A549 (cell line): Measurements from ENCODE around the gene SLC36A3. TPM values are rescaled to one million over a fixed set of nuclear protein-coding genes. Genes with fewer than 3 reads are reported as not detected.

ENCODE experiments used
- ATAC-seq, 2 experiments: fragments of 200-7000 bp in 1 of 2; fragments of >200 bp in 1 of 2; cut with Nextera tagmentation in 1 of 2; cut with Tn5 transposase in 1 of 2; 3 replicates each; pipeline versions ENCODE4 v1.8.0 to v1.9.1; 2018 to 2020; ENCODE audit warnings: mild to moderate bottlenecking in 1 of 2, moderate library complexity in 1 of 2
- CTCF ChIA-PET: fragments of 300-600 bp; sonication (Branson Sonifier 250); formaldehyde crosslinking; extraction: SDS; loops from one replicate; lab custom pipeline; 2021; ENCODE audit warnings: antibody characterized with exemption, inconsistent platforms; lab: Yijun Ruan, JAX
- POLR2A ChIA-PET: fragments of 350-600 bp; formaldehyde crosslinking; extraction: SDS; loops from one replicate; lab custom pipeline; 2021; ENCODE audit warnings: antibody characterized with exemption, inconsistent platforms; lab: Yijun Ruan, JAX
- DNase-seq, 2 experiments: peaks; one replicate each; pipeline versions ENCODE4 v3.0.0 to v3.0.0-alpha.2; 2011 to 2016; ENCODE audit warnings: low read depth in 1 of 2, low spot score in 1 of 2
- FAIRE-seq: peaks from 2 replicates; lab custom pipeline; 2011; peaks lifted over from hg19 to GRCh38; lab: Jason Lieb, UNC
- H3K27ac ChIP-seq, 2 experiments: fragments of >200 bp; sonication (Bioruptor Twin); formaldehyde crosslinking; 3 replicates each; pipeline ENCODE4 v1.5.1; 2016 to 2017
- H3K4me1 ChIP-seq: fragments of >200 bp; sonication (Bioruptor Twin); formaldehyde crosslinking; 3 replicates; pipeline ENCODE4 v1.6.1; 2016
- H3K4me2 ChIP-seq: fragments of >200 bp; sonication (Bioruptor Twin); formaldehyde crosslinking; 3 replicates; pipeline ENCODE4 v1.6.1; 2016
- H3K4me3 ChIP-seq: fragments of >200 bp; sonication (Bioruptor Twin); formaldehyde crosslinking; 3 replicates; pipeline ENCODE4 v1.5.1; 2016
- H3K9me3 ChIP-seq: fragments of >200 bp; sonication (Bioruptor Twin); formaldehyde crosslinking; 3 replicates; pipeline ENCODE4 v1.6.1; 2016
- BHLHE40 ChIP-seq: IDR thresholded peaks from 2 replicates; pipeline ENCODE4 v1.6.1; 2012; ENCODE audit warnings: low read depth, low read length, inconsistent platforms
- CEBPB ChIP-seq, 2 experiments: fragments of >200 bp in 1 of 2; sonication (Bioruptor Twin) in 1 of 2; formaldehyde crosslinking in 1 of 2; IDR thresholded peaks; 2 replicates each; pipeline ENCODE4 v1.6.1; 2012 to 2016
- CHD2 ChIP-seq: fragments of 150-350 bp; IDR thresholded peaks from 2 replicates; pipeline ENCODE4 v1.6.1; 2014; ENCODE audit warnings: low read length; ENCODE audit not compliant: partially characterized antibody
- EHF ChIP-seq: fragments of 250-450 bp; sonication (Bioruptor Pico); IDR thresholded peaks from 2 replicates; pipeline ENCODE4 v1.5.0; 2020; ENCODE audit warnings: mild to moderate bottlenecking
- EHMT2 ChIP-seq: fragments of 200-600 bp; sonication (generic); IDR thresholded peaks from 2 replicates; pipeline ENCODE4 v1.6.1; 2016; ENCODE audit warnings: antibody characterized with exemption, low read depth, mild to moderate bottlenecking, moderate library complexity
- EP300 ChIP-seq, 2 experiments: fragments of >200 bp; sonication (Bioruptor Twin); formaldehyde crosslinking; IDR thresholded peaks; 2 replicates in 1 of 2; 3 replicates in 1 of 2; pipeline ENCODE4 v1.6.1; 2016 to 2017
- FOXS1 ChIP-seq: fragments of 250-450 bp; sonication (Bioruptor Pico); IDR thresholded peaks from 2 replicates; pipeline ENCODE4 v1.5.0; 2020; ENCODE audit warnings: mild to moderate bottlenecking, moderate library complexity
- HDAC2 ChIP-seq: fragments of 200-600 bp; sonication (generic); IDR thresholded peaks from 2 replicates; pipeline ENCODE4 v1.6.1; 2016
- KDM1A ChIP-seq: fragments of 200-600 bp; sonication (generic); IDR thresholded peaks from 2 replicates; pipeline ENCODE4 v1.6.1; 2016; ENCODE audit warnings: low read depth, mild to moderate bottlenecking
- PHF8 ChIP-seq: fragments of 200-600 bp; sonication (generic); IDR thresholded peaks from 2 replicates; pipeline ENCODE4 v1.6.1; 2016; ENCODE audit warnings: low read depth, mild to moderate bottlenecking, antibody characterized with exemption, moderate library complexity, borderline replicate concordance
- POLR2AphosphoS2 ChIP-seq: conservative IDR thresholded peaks from 2 replicates; pipeline ENCODE4 v1.6.1; 2012; ENCODE audit warnings: low read length, improper control_type of control experiment, inconsistent platforms
- RAD21 ChIP-seq, 2 experiments: fragments of >200 bp in 1 of 2; sonication (Bioruptor Twin) in 1 of 2; formaldehyde crosslinking in 1 of 2; IDR thresholded peaks in 1 of 2; conservative IDR thresholded peaks in 1 of 2; 2 replicates in 1 of 2; 3 replicates in 1 of 2; pipeline ENCODE4 v1.6.1; 2012 to 2018; ENCODE audit warnings: inconsistent platforms in 1 of 2
- RARB ChIP-seq: fragments of 250-450 bp; sonication (Bioruptor Pico); IDR thresholded peaks from 2 replicates; pipeline ENCODE4 v1.8.0; 2021; ENCODE audit warnings: mild to moderate bottlenecking, moderate library complexity
- RCOR1 ChIP-seq: fragments of 150-350 bp; IDR thresholded peaks from 2 replicates; pipeline ENCODE4 v1.6.1; 2014; ENCODE audit warnings: antibody characterized with exemption, low read length, low read depth
- RNF2 ChIP-seq: fragments of 200-600 bp; sonication (generic); IDR thresholded peaks from 2 replicates; pipeline ENCODE4 v1.6.1; 2016; ENCODE audit warnings: low read depth, mild to moderate bottlenecking, antibody characterized with exemption, moderate library complexity, borderline replicate concordance
- TP53 ChIP-seq: fragments of 250-450 bp; sonication (Bioruptor Pico); IDR thresholded peaks from 2 replicates; pipeline ENCODE4 v1.5.0; 2021; ENCODE audit warnings: mild to moderate bottlenecking, moderate library complexity
- WGBS: methylation state at CpG from one replicate; pipeline ENCODE4 v1.1.6; 2017; ENCODE audit errors: missing lambda C conversion rate; 5-methylcytosine and 5-hydroxymethylcytosine counted together
- polyA minus RNA-seq: library from RNA; depleted of rRNA, polyadenylated mRNA; stranded (reverse); fragments of >200 nt; gene quantifications from 2 replicates; pipeline ENCODE4 v1.2.3, GENCODE V29; 2011; rRNA and poly(A)+ RNA removed
- polyA plus RNA-seq, 4 experiments: library from polyadenylated mRNA; depleted of rRNA in 3 of 4; stranded (reverse); fragments of >200 nt; fragmentation: RNase III in 1 of 4; extraction: RNeasy Plus Mini Kit Qiagen cat#74134 plus additional on column Dnase treatment in 1 of 4; gene quantifications; 2 replicates in 3 of 4; 3 replicates in 1 of 4; pipeline ENCODE4 v1.2.3, GENCODE V29; 2011 to 2017
- TF ChIP-seq, protein P1 (sequence below): IDR thresholded peaks from 2 replicates; pipeline ENCODE4 v1.6.1; 2012; ENCODE audit warnings: low read depth, borderline replicate concordance
- TF ChIP-seq, protein P2 (sequence below): fragments of >200 bp; sonication (Bioruptor Twin); formaldehyde crosslinking; IDR thresholded peaks from 3 replicates; pipeline ENCODE4 v1.5.1; 2016
- TF ChIP-seq, protein P3 (sequence below): fragments of >200 bp; sonication (Bioruptor Twin); formaldehyde crosslinking; IDR thresholded peaks from 3 replicates; pipeline ENCODE4 v1.6.1; 2016

SLC36A3 gene
- polyA plus RNA-seq (2011; rRNA removed) (not detected in 2 replicates), polyA plus RNA-seq (2017; fragmentation: RNase III; extraction: RNeasy Plus Mini Kit Qiagen cat#74134 plus additional on column Dnase treatment) (not detected in 3 replicates), polyA minus RNA-seq (not detected in 2 replicates)
- polyA plus RNA-seq (2012; cell fraction: cytosol; rRNA removed) = not detected in 2 replicates
- not detected in 2 replicates for polyA plus RNA-seq (2012; cell fraction: nucleus; rRNA removed)

DNA sequence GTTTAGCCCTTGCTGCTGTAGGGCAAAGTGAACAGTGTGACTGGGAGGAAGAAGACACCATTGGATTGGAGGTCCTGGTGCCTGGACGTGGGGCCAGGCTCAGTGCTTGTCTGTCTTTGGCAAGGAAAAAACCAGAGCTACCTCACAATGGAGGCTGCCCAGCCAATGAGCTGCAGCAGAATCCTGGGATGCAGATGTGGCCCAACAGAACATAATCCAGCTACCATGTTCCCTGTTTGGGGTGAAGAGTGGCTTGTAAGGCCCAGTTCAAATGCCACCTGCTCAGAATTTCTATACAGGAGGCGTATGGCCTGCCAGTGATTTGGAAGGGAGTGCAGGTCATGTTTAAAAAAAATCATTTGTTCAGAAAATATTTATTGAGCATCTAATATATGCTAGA, at the start of gene SLC36A3:
SLC36A3 (minus strand) TSS at position 101 of the 400 bp plus-strand sequence. CDS start 412 bp downstream, outside the sequence.
- ChIA-PET POLR2A (no interaction called here), CTCF (no interaction called here)
- no peak within 1 kb of the TSS for H3K4me3 ChIP-seq
- H3K9me3 ChIP-seq = no peaks in the 10 kb centered on the region
- no peak for FAIRE-seq
- no peak for DNase-seq
- 10% methylated on average over 2 of the region's 2 CpGs for WGBS
- no peak for ATAC-seq
- no peak within 1 kb of the TSS for H3K4me2 ChIP-seq
- TF ChIP-seq, protein P1, sequence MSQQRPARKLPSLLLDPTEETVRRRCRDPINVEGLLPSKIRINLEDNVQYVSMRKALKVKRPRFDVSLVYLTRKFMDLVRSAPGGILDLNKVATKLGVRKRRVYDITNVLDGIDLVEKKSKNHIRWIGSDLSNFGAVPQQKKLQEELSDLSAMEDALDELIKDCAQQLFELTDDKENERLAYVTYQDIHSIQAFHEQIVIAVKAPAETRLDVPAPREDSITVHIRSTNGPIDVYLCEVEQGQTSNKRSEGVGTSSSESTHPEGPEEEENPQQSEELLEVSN = no peak
- no peaks in the 10 kb centered on the region for H3K4me1 ChIP-seq
- H3K27ac ChIP-seq = no peak within 1 kb of the TSS

DNA sequence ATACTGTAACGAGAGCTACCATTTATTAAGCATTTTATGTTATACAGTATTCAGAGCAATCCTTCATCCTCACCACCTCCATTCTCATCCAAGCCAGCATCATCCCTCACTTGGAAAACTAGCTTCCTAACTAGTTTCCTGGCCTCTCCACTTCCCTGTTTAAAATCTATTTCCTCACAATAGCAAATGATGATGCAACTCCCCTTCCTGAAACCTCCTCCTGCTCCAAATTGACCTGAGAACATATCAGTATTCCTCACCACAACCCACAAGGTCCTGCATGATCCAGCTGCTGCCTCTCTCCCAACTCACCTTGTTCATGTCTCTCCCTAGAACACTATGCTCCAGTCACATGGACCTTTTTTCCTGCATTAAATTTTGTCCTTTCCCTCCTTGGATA, 48.1 kb upstream of the SLC36A3 start:
- FAIRE-seq (no peak), ATAC-seq (no peak), DNase-seq (no peak)
- CTCF ChIA-PET = no interaction called here
- WGBS = 7% methylated on average over 1 of the region's 1 CpG
- no peak overlapping the region for H3K27ac ChIP-seq
- H3K9me3 ChIP-seq = no peaks in the 10 kb centered on the region
- POLR2A ChIA-PET = no interaction called here
- no peak overlapping the region for H3K4me2 ChIP-seq
- no peak overlapping the region for H3K4me3 ChIP-seq
- TF ChIP-seq TP53 (no peak), KDM1A (no peak), FOXS1 (CRISPR knock-in tag) (no peak), EHF (CRISPR knock-in tag) (no peak), BHLHE40 (no peak), PHF8 (no peak), RARB (CRISPR knock-in tag) (no peak), RNF2 (no peak), CEBPB (IDR thresholded peaks at IDR 0.05) (no peak), RCOR1 (no peak), EHMT2 (no peak), CHD2 (no peak)
- TF ChIP-seq, protein P2, sequence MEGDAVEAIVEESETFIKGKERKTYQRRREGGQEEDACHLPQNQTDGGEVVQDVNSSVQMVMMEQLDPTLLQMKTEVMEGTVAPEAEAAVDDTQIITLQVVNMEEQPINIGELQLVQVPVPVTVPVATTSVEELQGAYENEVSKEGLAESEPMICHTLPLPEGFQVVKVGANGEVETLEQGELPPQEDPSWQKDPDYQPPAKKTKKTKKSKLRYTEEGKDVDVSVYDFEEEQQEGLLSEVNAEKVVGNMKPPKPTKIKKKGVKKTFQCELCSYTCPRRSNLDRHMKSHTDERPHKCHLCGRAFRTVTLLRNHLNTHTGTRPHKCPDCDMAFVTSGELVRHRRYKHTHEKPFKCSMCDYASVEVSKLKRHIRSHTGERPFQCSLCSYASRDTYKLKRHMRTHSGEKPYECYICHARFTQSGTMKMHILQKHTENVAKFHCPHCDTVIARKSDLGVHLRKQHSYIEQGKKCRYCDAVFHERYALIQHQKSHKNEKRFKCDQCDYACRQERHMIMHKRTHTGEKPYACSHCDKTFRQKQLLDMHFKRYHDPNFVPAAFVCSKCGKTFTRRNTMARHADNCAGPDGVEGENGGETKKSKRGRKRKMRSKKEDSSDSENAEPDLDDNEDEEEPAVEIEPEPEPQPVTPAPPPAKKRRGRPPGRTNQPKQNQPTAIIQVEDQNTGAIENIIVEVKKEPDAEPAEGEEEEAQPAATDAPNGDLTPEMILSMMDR = no peak
- H3K4me1 ChIP-seq = no peaks in the 10 kb centered on the region

DNA sequence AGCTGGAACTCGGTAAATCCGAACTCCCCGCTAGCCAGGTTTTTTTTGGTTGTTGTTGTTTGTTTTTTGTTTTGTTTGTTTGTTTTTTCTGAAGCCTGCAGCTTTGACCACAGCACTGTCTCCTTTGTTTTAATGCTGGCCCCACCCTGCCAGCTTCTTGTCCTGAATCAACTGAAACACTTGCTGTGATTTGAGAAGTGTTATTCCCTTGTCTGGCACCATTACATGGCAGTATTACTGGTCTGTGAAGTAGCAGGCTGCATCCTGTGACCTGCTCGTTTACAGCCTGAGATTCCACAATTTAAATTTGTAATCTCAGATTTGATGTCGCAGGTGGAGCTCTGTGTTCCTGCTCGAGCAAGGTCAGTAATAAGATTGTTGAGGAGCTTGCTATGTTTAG, 45.2 kb upstream of the SLC36A3 start:
- Histone ChIP-seq H3K9me3 (no peaks in the 10 kb centered on the region), H3K27ac (no peak overlapping the region), H3K4me1 (no peaks in the 10 kb centered on the region), H3K4me3 (no peak overlapping the region), H3K4me2 (no peak overlapping the region)
- no peak for FAIRE-seq
- ChIA-PET POLR2A (no interaction called here), CTCF (interaction anchor here (0.9 kb wide), 1 partner anchor 33 kb away, joined by 3 read pairs; no protein-coding TSS in a partner anchor)
- DNase-seq = no peak
- no peak for ATAC-seq
- TF ChIP-seq, protein P3, sequence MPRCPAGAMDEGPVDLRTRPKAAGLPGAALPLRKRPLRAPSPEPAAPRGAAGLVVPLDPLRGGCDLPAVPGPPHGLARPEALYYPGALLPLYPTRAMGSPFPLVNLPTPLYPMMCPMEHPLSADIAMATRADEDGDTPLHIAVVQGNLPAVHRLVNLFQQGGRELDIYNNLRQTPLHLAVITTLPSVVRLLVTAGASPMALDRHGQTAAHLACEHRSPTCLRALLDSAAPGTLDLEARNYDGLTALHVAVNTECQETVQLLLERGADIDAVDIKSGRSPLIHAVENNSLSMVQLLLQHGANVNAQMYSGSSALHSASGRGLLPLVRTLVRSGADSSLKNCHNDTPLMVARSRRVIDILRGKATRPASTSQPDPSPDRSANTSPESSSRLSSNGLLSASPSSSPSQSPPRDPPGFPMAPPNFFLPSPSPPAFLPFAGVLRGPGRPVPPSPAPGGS = no peak
- TF ChIP-seq TP53 (no peak), POLR2AphosphoS2 (no peak), EP300 (IDR thresholded peaks at IDR 0.05) (no peak), RAD21 (conservative IDR thresholded peaks at IDR 0.05 in 1 of 2, IDR thresholded peaks at IDR 0.05 in 1 of 2) (no peak), HDAC2 (no peak)
- 27% methylated on average over 6 of the region's 6 CpGs for WGBS
